HG03558 (cell line): Measurements from ENCODE around the gene HOXB6.

Source experiments
- ATAC-seq: cut with Tn5 transposase; IDR thresholded peaks from one replicate; pipeline ENCODE4 v1.9.1; 2021; ENCODE audit warnings: moderate number of reproducible peaks; ENCODE audit not compliant: unreplicated experiment; ENCODE audit errors: extremely low read depth

HOXB6 gene

GRCh38 chr17:48586355-48587258, 18.2 kb downstream of the HOXB6 start:
- ATAC-seq: no peak

GRCh38 chr17:48584223-48584741, 20.5 kb downstream of the HOXB6 start:
- ATAC-seq: no peak

GRCh38 chr17:48583708-48584222, 21.0 kb downstream of the HOXB6 start:
- ATAC-seq: no peak

GRCh38 chr17:48582750-48583069, 22.1 kb downstream of the HOXB6 start:
- no peak for ATAC-seq

- ATAC-seq: no peak
Measured at GRCh38 chr17:48579760-48580554, 24.8 kb downstream of the HOXB6 start.

GRCh38 chr17:48579471-48579759, 25.4 kb downstream of the HOXB6 start:
- ATAC-seq: no peak

GRCh38 chr17:48578616-48579470, 25.9 kb downstream of the HOXB6 start:
- ATAC-seq: no peak

- ATAC-seq: no peak
Measured at GRCh38 chr17:48577946-48578615, 26.7 kb downstream of the HOXB6 start, which contains the start of gene HOXB4. HOXB4 (minus strand) TSS chr17:48578350; CDS start chr17:48578319, 31 bp downstream.

GRCh38 chr17:48577330-48577945, 27.3 kb downstream of the HOXB6 start:
- no peak for ATAC-seq

- no peak for ATAC-seq
Measured at GRCh38 chr17:48576479-48577309, 28.1 kb downstream of the HOXB6 start.

GRCh38 chr17:48575673-48576478, 28.9 kb downstream of the HOXB6 start:
- no peak for ATAC-seq

- no peak for ATAC-seq
Measured at GRCh38 chr17:48575066-48575582, 29.7 kb downstream of the HOXB6 start.

GRCh38 chr17:48574505-48575065, 30.2 kb downstream of the HOXB6 start:
- ATAC-seq: no peak

- ATAC-seq: no peak
Measured at GRCh38 chr17:48571826-48572417, 32.9 kb downstream of the HOXB6 start.

- no peak for ATAC-seq
Measured at GRCh38 chr17:48571024-48571818, 33.6 kb downstream of the HOXB6 start.
